GM12878 (cell line): ENCODE measurements around the gene DCAF8. TPM values are rescaled to one million over a fixed set of nuclear protein-coding genes. Genes with fewer than 3 reads are reported as not detected.
A peak's percentile ranks its signal among the peaks of the same experiment; 100 is the strongest.

Experiments used
- ATAC-seq: fragments of 200-7000 bp; cut with Tn5 transposase; 3 replicates; pipeline ENCODE4 v1.9.1; 2020; ENCODE audit warnings: mild to moderate bottlenecking, moderate library complexity
- BruUV-seq: library from RNA; stranded (reverse); fragments of 400-500 nt; replicated peaks from 2 replicates; lab custom pipeline; 2021; lab: Mats Ljungman, UMichigan
- CTCF ChIA-PET: fragments of 300-600 bp; sonication (Branson Sonifier 250); formaldehyde crosslinking; extraction: SDS; loops from one replicate; lab custom pipeline; 2021; ENCODE audit warnings: inconsistent platforms; lab: Yijun Ruan, JAX
- POLR2A ChIA-PET: fragments of 350-600 bp; formaldehyde crosslinking; extraction: SDS; loops from one replicate; lab custom pipeline; 2021; ENCODE audit warnings: inconsistent platforms; lab: Charles Lee
- RAD21 ChIA-PET: fragments of 300-600 bp; sonication (Branson Sonifier 250); formaldehyde crosslinking; loops from one replicate; lab custom pipeline; 2023; ENCODE audit warnings: antibody characterized with exemption; ENCODE audit not compliant: unreplicated experiment; lab: Charles Lee
- SMC1A ChIA-PET: fragments of 300-600 bp; sonication (Branson Sonifier 250); formaldehyde crosslinking; loops from one replicate; lab custom pipeline; 2023; ENCODE audit not compliant: unreplicated experiment, uncharacterized antibody; lab: Charles Lee
- DNase-seq: peaks from one replicate; pipeline ENCODE4 v3.0.0-alpha.2; 2011; ENCODE audit warnings: low read depth, low spot score
- FAIRE-seq: peaks from 3 replicates; lab custom pipeline; 2011; peaks lifted over from hg19 to GRCh38; lab: Jason Lieb, UNC
- H2AFZ ChIP-seq: 2 replicates; pipeline ENCODE4 v1.6.0; 2011; ENCODE audit warnings: low read depth, low read length, control low read depth; ENCODE audit not compliant: control insufficient read depth
- H3K27ac ChIP-seq: 2 replicates; pipeline ENCODE4 v1.5.1; 2011; ENCODE audit warnings: control low read depth; ENCODE audit not compliant: control insufficient read depth, insufficient read depth
- H3K27me3 ChIP-seq, 2 experiments: replicated peaks in 1 of 2; 2 replicates each; pipeline versions ENCODE4 v1.6.0 to v1.6.1; 2011; ENCODE audit warnings: low read length in 1 of 2; ENCODE audit not compliant: control insufficient read depth in 2 of 2, insufficient read depth in 2 of 2
- H3K36me3 ChIP-seq, 2 experiments: 2 replicates each; pipeline ENCODE4 v1.5.1; 2011; ENCODE audit warnings: low read length in 1 of 2; ENCODE audit not compliant: control insufficient read depth in 2 of 2, insufficient read depth in 2 of 2
- H3K4me1 ChIP-seq: 2 replicates; pipeline ENCODE4 v1.6.1; 2011; ENCODE audit warnings: mild to moderate bottlenecking, low read length, moderate library complexity, mixed read lengths; ENCODE audit not compliant: control insufficient read depth, insufficient read depth
- H3K4me2 ChIP-seq: 2 replicates; pipeline ENCODE4 v1.6.0; 2011; ENCODE audit warnings: control low read depth; ENCODE audit not compliant: control insufficient read depth, insufficient read depth
- H3K4me3 ChIP-seq: fragments of 200-600 bp; sonication (generic); 2 replicates; pipeline ENCODE4 v1.5.1; 2016
- H3K79me2 ChIP-seq: 2 replicates; pipeline ENCODE4 v1.6.0; 2011; ENCODE audit warnings: low read length; ENCODE audit not compliant: control insufficient read depth, insufficient read depth
- H3K9ac ChIP-seq: 2 replicates; pipeline ENCODE4 v1.8.0; 2011; ENCODE audit warnings: low read length, control low read depth, mixed read lengths; ENCODE audit not compliant: control insufficient read depth, insufficient read depth
- H3K9me3 ChIP-seq: replicated peaks from 3 replicates; pipeline ENCODE4 v1.5.1; 2011; ENCODE audit warnings: mild to moderate bottlenecking, low read length; ENCODE audit not compliant: control insufficient read depth, insufficient read depth
- H4K20me1 ChIP-seq: 2 replicates; pipeline ENCODE4 v1.6.0; 2011; ENCODE audit not compliant: control insufficient read depth, insufficient read depth
- ASH2L ChIP-seq: fragments of 300-600, 200-600 bp; sonication (generic); IDR thresholded peaks from 2 replicates; pipeline ENCODE4 v1.6.1; 2017; ENCODE audit warnings: low read depth, mild to moderate bottlenecking, borderline replicate concordance
- MTA3 ChIP-seq: IDR thresholded peaks from 2 replicates; pipeline ENCODE4 v1.6.1; 2012; ENCODE audit warnings: low read length, inconsistent platforms, borderline replicate concordance
- RUNX3 ChIP-seq: IDR thresholded peaks from 2 replicates; pipeline ENCODE4 v1.6.1; 2012; ENCODE audit warnings: low read length, inconsistent platforms
- WGBS: methylation state at CpG from one replicate; pipeline ENCODE4 v1.1.6; 2016; ENCODE audit warnings: low lambda C conversion rate; ENCODE audit not compliant: insufficient replicate concordance, insufficient coverage; ENCODE audit errors: missing lambda C conversion rate; 5-methylcytosine and 5-hydroxymethylcytosine counted together
- in situ Hi-C: fragments of 300-500 bp; cut with MboI; formaldehyde crosslinking; loops from 9 replicates; pipeline ENCODE4 v1.14.3; 2018; ENCODE audit warnings: mixed read lengths
- intact Hi-C: fragments of 100-400 bp; cut with micrococcal nuclease; formaldehyde crosslinking; loops from one replicate; pipeline ENCODE4 v1.14.2; 2022; ENCODE audit not compliant: unreplicated experiment
- polyA plus RNA-seq, 11 experiments: library from polyadenylated mRNA; depleted of rRNA in 4 of 11; unstranded in 6 of 11; stranded (reverse) in 5 of 11; fragments of >200 nt; fragmentation: Nextera tagmentation in 4 of 11; fragmentation: Illumina TruSeq in 1 of 11; extraction: Ambion mirVana in 4 of 11; extraction: Trizol in 1 of 11; gene quantifications; 1 replicate in 1 of 11; 2 replicates in 10 of 11; pipeline versions ENCODE4 v1.2.1 to v1.2.3, GENCODE V29; 2011 to 2016; ENCODE audit warnings: inconsistent platforms in 2 of 11, missing spikeins in 2 of 11, low read depth in 1 of 11
- total RNA-seq, 4 experiments: library from RNA; depleted of rRNA in 3 of 4; stranded (reverse); fragments of >200 nt in 3 of 4; fragmentation: Illumina TruSeq in 1 of 4; extraction: Trizol in 1 of 4; gene quantifications; 2 replicates each; pipeline versions ENCODE4 v1.2.1 to v1.2.3, GENCODE V29; 2013 to 2021

DCAF8 gene
- total and polyA plus RNA-seq, 10 of the 15 experiments (the other 5 are each of a cell fraction or from before 2014, with no cell fraction given): 10.4 to 152 (median 84.6) TPM

DNA sequence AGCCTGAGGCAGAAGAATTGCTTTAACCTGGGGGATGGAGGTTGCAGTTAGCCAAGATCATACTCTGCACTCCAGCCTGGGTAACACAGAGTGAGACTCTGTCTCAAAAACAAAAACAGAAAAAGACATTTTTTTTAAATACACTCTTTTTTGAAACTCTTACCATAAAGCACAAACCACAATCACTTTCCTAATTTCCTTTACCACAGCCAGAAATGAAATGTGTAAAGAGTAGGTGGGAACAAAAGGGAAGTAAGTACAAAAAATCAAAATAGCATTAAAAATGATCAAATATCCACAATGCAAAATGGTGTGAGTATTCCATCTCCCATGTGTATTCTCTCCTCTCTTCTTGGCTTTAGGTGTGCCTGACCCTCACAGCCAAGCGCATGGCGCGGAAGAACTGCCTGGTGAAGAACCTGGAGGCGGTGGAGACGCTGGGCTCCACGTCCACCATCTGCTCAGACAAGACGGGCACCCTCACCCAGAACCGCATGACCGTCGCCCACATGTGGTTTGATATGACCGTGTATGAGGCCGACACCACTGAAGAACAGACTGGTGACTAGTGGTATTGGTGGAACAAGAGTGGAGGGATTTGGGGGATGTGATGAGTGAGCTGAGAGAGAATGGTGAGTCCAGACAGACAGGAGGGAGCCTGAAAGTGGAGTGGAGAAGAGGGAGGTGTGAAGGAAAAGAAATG is 96.0 kb downstream of the DCAF8 start:
- no peaks in the 10 kb centered on the region for H3K9me3 ChIP-seq
- no peak overlapping the region for H3K9ac ChIP-seq
- H3K4me1 ChIP-seq: peaks cover 33% of the 10 kb centered on the region
- no peaks in the 10 kb centered on the region for H3K36me3 ChIP-seq
- H3K4me2 ChIP-seq: no peak overlapping the region
- H3K79me2 ChIP-seq: no peaks in the 10 kb centered on the region
- DNase-seq: no peak
- intact Hi-C loops (no loop called here), in situ Hi-C loops (no loop called here)
- no peaks in the 10 kb centered on the region; a peak in 1 of 4 replicates for H3K27me3 ChIP-seq
- no peaks in the 10 kb centered on the region for H4K20me1 ChIP-seq
- WGBS: 68% methylated on average over 12 of the region's 12 CpGs
- H3K27ac ChIP-seq: no peak overlapping the region
- ChIA-PET CTCF (interaction anchor here (1.1 to 3.5 kb wide), 3 partner anchors 36 to 159 kb away, joined by 3 to 25 read pairs (median 3); no protein-coding TSS in a partner anchor), POLR2A (no interaction called here), RAD21 (interaction anchor here (3.6 kb wide), 1 partner anchor 126 kb away, joined by 14 read pairs; no protein-coding TSS in a partner anchor), SMC1A (interaction anchor here (1.0 to 1.5 kb wide), 3 partner anchors 25 to 210 kb away, joined by 3 to 4 read pairs (median 3); no protein-coding TSS in a partner anchor)
- TF ChIP-seq ASH2L: no peak
- TF ChIP-seq MTA3: no peak
- peak; percentile 45; the same call in 1 of the 2 replicates for TF ChIP-seq RUNX3
- no TSS peak for BruUV-seq
- FAIRE-seq: no peak
- no peak overlapping the region for H3K4me3 ChIP-seq
- ATAC-seq: no peak
- H2AFZ ChIP-seq: no peak overlapping the region

Other genes with a start within 250 kb of the DCAF8 start
Only the 7 nearest of the 13 such genes appear.
- 0.34 and 0.82 TPM in 2 replicates for gene ATP1A4, start 110.9 kb downstream of the DCAF8 start, total RNA-seq (2014; rRNA removed)
- 0.31 and 0.41 TPM in 2 replicates for gene ATP1A4, start 110.9 kb downstream of the DCAF8 start, total RNA-seq (2014; rRNA removed; fragmentation: Illumina TruSeq; extraction: Trizol)
- gene ATP1A4, start 110.9 kb downstream of the DCAF8 start, total RNA-seq (2021): 0.62 TPM in 1 of 2 replicates, not detected in the other
- gene ATP1A4, start 110.9 kb downstream of the DCAF8 start, polyA plus RNA-seq (2011; rRNA removed): 0.24 and 0.34 TPM in 2 replicates
- gene ATP1A4, start 110.9 kb downstream of the DCAF8 start, polyA plus RNA-seq (2014; fragmentation: Illumina TruSeq; extraction: Trizol): 0.76 and 0.81 TPM in 2 replicates
- gene ATP1A4, start 110.9 kb downstream of the DCAF8 start, polyA plus RNA-seq (2014; fragmentation: Nextera tagmentation; extraction: Ambion mirVana): 1 to 10 TPM in 1 of 2 experiments, under 1 TPM in 1; 0.75 to 1.0 TPM
- 0.46 and 0.79 TPM in 2 replicates for gene ATP1A4, start 110.9 kb downstream of the DCAF8 start, polyA plus RNA-seq (2014; rRNA removed)
- under 1 TPM; 0.47 to 0.63 TPM for gene ATP1A4, start 110.9 kb downstream of the DCAF8 start, polyA plus RNA-seq (2016; fragmentation: Nextera tagmentation; extraction: Ambion mirVana)
- 0.28 and 0.38 TPM in 2 replicates for gene CASQ1, start 72.0 kb downstream of the DCAF8 start, total RNA-seq (2014; rRNA removed)
- 0.14 and 0.27 TPM in 2 replicates for gene CASQ1, start 72.0 kb downstream of the DCAF8 start, total RNA-seq (2014; rRNA removed; fragmentation: Illumina TruSeq; extraction: Trizol)
- gene CASQ1, start 72.0 kb downstream of the DCAF8 start, total RNA-seq (2021): 0.21 and 0.40 TPM in 2 replicates
- 0.73 and 0.77 TPM in 2 replicates for gene CASQ1, start 72.0 kb downstream of the DCAF8 start, polyA plus RNA-seq (2011; rRNA removed)
- 0.40 and 0.92 TPM in 2 replicates for gene CASQ1, start 72.0 kb downstream of the DCAF8 start, polyA plus RNA-seq (2014; fragmentation: Illumina TruSeq; extraction: Trizol)
- gene CASQ1, start 72.0 kb downstream of the DCAF8 start, polyA plus RNA-seq (2014; fragmentation: Nextera tagmentation; extraction: Ambion mirVana): under 1 TPM; 0.22 to 0.61 TPM
- 0.44 and 0.95 TPM in 2 replicates for gene CASQ1, start 72.0 kb downstream of the DCAF8 start, polyA plus RNA-seq (2014; rRNA removed)
- under 1 TPM; 0.10 to 0.42 TPM for gene CASQ1, start 72.0 kb downstream of the DCAF8 start, polyA plus RNA-seq (2016; fragmentation: Nextera tagmentation; extraction: Ambion mirVana)
- 37.6 and 40.2 TPM in 2 replicates for gene PEA15, start 57.2 kb downstream of the DCAF8 start, total RNA-seq (2014; rRNA removed)
- 65.1 and 68.1 TPM in 2 replicates for gene PEA15, start 57.2 kb downstream of the DCAF8 start, total RNA-seq (2014; rRNA removed; fragmentation: Illumina TruSeq; extraction: Trizol)
- gene PEA15, start 57.2 kb downstream of the DCAF8 start, total RNA-seq (2021): 66.2 and 69.1 TPM in 2 replicates
- 173 and 185 TPM in 2 replicates for gene PEA15, start 57.2 kb downstream of the DCAF8 start, polyA plus RNA-seq (2011; rRNA removed)
- 269 and 323 TPM in 2 replicates for gene PEA15, start 57.2 kb downstream of the DCAF8 start, polyA plus RNA-seq (2014; fragmentation: Illumina TruSeq; extraction: Trizol)
- gene PEA15, start 57.2 kb downstream of the DCAF8 start, polyA plus RNA-seq (2014; fragmentation: Nextera tagmentation; extraction: Ambion mirVana): 10 to 100 TPM; 15.1 to 28.2 TPM
- gene PEA15, start 57.2 kb downstream of the DCAF8 start, polyA plus RNA-seq (2014; rRNA removed): 113 and 119 TPM in 2 replicates
- gene PEA15, start 57.2 kb downstream of the DCAF8 start, polyA plus RNA-seq (2016; fragmentation: Nextera tagmentation; extraction: Ambion mirVana): 10 to 100 TPM; 64.4 to 68.2 TPM
- gene PEX19, start 22.6 kb upstream of the DCAF8 start, total RNA-seq (2014; rRNA removed): 33.9 and 34.5 TPM in 2 replicates
- gene PEX19, start 22.6 kb upstream of the DCAF8 start, total RNA-seq (2014; rRNA removed; fragmentation: Illumina TruSeq; extraction: Trizol): 26.9 and 27.6 TPM in 2 replicates
- 46.5 and 47.2 TPM in 2 replicates for gene PEX19, start 22.6 kb upstream of the DCAF8 start, total RNA-seq (2021)
- 58.1 and 72.2 TPM in 2 replicates for gene PEX19, start 22.6 kb upstream of the DCAF8 start, polyA plus RNA-seq (2011; rRNA removed)
- gene PEX19, start 22.6 kb upstream of the DCAF8 start, polyA plus RNA-seq (2014; fragmentation: Illumina TruSeq; extraction: Trizol): 39.1 and 49.5 TPM in 2 replicates
- gene PEX19, start 22.6 kb upstream of the DCAF8 start, polyA plus RNA-seq (2014; fragmentation: Nextera tagmentation; extraction: Ambion mirVana): 10 to 100 TPM; 29.4 to 50.8 TPM
- gene PEX19, start 22.6 kb upstream of the DCAF8 start, polyA plus RNA-seq (2014; rRNA removed): 24.9 and 27.1 TPM in 2 replicates
- 10 to 100 TPM; 40.1 to 42.2 TPM for gene PEX19, start 22.6 kb upstream of the DCAF8 start, polyA plus RNA-seq (2016; fragmentation: Nextera tagmentation; extraction: Ambion mirVana)
- 125 and 127 TPM in 2 replicates for gene COPA, start 80.7 kb upstream of the DCAF8 start, total RNA-seq (2014; rRNA removed)
- 91.6 and 98.3 TPM in 2 replicates for gene COPA, start 80.7 kb upstream of the DCAF8 start, total RNA-seq (2014; rRNA removed; fragmentation: Illumina TruSeq; extraction: Trizol)
- gene COPA, start 80.7 kb upstream of the DCAF8 start, total RNA-seq (2021): 119 and 125 TPM in 2 replicates
- 168 and 180 TPM in 2 replicates for gene COPA, start 80.7 kb upstream of the DCAF8 start, polyA plus RNA-seq (2011; rRNA removed)
- gene COPA, start 80.7 kb upstream of the DCAF8 start, polyA plus RNA-seq (2014; fragmentation: Illumina TruSeq; extraction: Trizol): 142 and 184 TPM in 2 replicates
- 10 to 100 TPM; 53.7 to 70.6 TPM for gene COPA, start 80.7 kb upstream of the DCAF8 start, polyA plus RNA-seq (2014; fragmentation: Nextera tagmentation; extraction: Ambion mirVana)
- 93.8 and 108 TPM in 2 replicates for gene COPA, start 80.7 kb upstream of the DCAF8 start, polyA plus RNA-seq (2014; rRNA removed)
- gene COPA, start 80.7 kb upstream of the DCAF8 start, polyA plus RNA-seq (2016; fragmentation: Nextera tagmentation; extraction: Ambion mirVana): 100 to 1,000 TPM; 163 to 169 TPM
- 34.0 and 34.1 TPM in 2 replicates for gene NCSTN, start 80.8 kb upstream of the DCAF8 start, total RNA-seq (2014; rRNA removed)
- gene NCSTN, start 80.8 kb upstream of the DCAF8 start, total RNA-seq (2014; rRNA removed; fragmentation: Illumina TruSeq; extraction: Trizol): 34.5 and 36.6 TPM in 2 replicates
- gene NCSTN, start 80.8 kb upstream of the DCAF8 start, total RNA-seq (2021): 62.5 and 68.3 TPM in 2 replicates
- 45.9 and 88.2 TPM in 2 replicates for gene NCSTN, start 80.8 kb upstream of the DCAF8 start, polyA plus RNA-seq (2011; rRNA removed)
- 81.5 and 92.9 TPM in 2 replicates for gene NCSTN, start 80.8 kb upstream of the DCAF8 start, polyA plus RNA-seq (2014; fragmentation: Illumina TruSeq; extraction: Trizol)
- gene NCSTN, start 80.8 kb upstream of the DCAF8 start, polyA plus RNA-seq (2014; fragmentation: Nextera tagmentation; extraction: Ambion mirVana): 10 to 100 TPM; 33.3 to 41.6 TPM
- gene NCSTN, start 80.8 kb upstream of the DCAF8 start, polyA plus RNA-seq (2014; rRNA removed): 57.0 and 58.0 TPM in 2 replicates
- gene NCSTN, start 80.8 kb upstream of the DCAF8 start, polyA plus RNA-seq (2016; fragmentation: Nextera tagmentation; extraction: Ambion mirVana): 10 to 100 TPM; 63.7 to 66.5 TPM
- gene NHLH1, start 104.5 kb upstream of the DCAF8 start, total RNA-seq (2014; rRNA removed): 0.11 TPM in 1 of 2 replicates, not detected in the other
- 0.40 and 0.46 TPM in 2 replicates for gene NHLH1, start 104.5 kb upstream of the DCAF8 start, total RNA-seq (2014; rRNA removed; fragmentation: Illumina TruSeq; extraction: Trizol)
- 0.80 and 0.85 TPM in 2 replicates for gene NHLH1, start 104.5 kb upstream of the DCAF8 start, total RNA-seq (2021)
- 0.12 and 0.22 TPM in 2 replicates for gene NHLH1, start 104.5 kb upstream of the DCAF8 start, polyA plus RNA-seq (2011; rRNA removed)
- gene NHLH1, start 104.5 kb upstream of the DCAF8 start, polyA plus RNA-seq (2014; fragmentation: Illumina TruSeq; extraction: Trizol): 0.76 and 0.98 TPM in 2 replicates
- gene NHLH1, start 104.5 kb upstream of the DCAF8 start, polyA plus RNA-seq (2014; fragmentation: Nextera tagmentation; extraction: Ambion mirVana): under 1 TPM; 0.27 to 0.43 TPM
- 0.76 and 1.2 TPM in 2 replicates for gene NHLH1, start 104.5 kb upstream of the DCAF8 start, polyA plus RNA-seq (2014; rRNA removed)
- under 1 TPM; 0.23 to 0.56 TPM for gene NHLH1, start 104.5 kb upstream of the DCAF8 start, polyA plus RNA-seq (2016; fragmentation: Nextera tagmentation; extraction: Ambion mirVana)